ENCODE data around the gene APOA1.

The APOA1 gene

DNA sequence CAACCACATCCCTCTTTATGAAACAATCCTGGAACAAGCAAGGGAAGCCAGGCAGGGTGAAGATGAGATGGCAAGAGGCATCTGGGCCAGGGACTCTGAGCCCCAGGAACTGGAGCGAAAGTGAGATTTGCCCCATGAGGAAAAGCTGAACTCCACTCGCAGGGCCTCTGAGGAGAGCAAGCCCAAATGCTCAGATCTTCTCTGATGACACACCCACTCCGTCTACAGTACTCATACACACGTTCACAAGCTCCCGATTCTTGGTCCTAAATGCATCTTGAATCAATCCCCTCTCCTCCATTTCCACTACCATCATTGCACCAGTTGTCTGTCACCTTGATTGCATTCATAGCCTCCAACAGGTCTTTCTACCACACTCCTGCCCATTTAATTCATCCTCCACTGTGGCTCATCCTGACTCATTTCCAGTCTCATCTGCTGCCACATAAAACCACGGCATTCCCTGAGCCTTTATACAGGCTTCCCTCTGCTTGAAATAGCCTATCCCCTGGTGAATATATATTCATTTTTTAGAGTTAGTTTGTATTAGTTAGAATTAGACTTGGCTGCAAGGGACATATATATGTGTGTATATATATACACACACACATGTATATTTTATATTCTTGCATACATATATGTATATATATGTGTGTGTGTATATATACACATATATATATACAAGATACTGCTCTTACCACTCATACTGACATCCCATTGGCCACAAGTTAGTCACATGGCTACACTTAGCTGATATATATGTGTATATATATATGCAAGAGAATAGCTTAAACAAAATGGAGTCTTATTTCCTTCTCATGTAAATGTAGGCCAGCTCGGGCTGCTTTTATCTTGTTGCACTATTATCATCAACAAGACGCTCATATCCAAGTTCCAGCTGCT, 44.3 kb downstream of the APOA1 start:
- POLR2A ChIA-PET = interaction anchor here (2.0 kb wide), 1 partner anchor 43 kb away, joined by 8 read pairs; no protein-coding TSS in a partner anchor
- CTCF ChIA-PET = interaction anchor here (2.9 kb wide), 1 partner anchor 43 kb away, joined by 11 read pairs; no protein-coding TSS in a partner anchor
- TF ChIP-seq ZNF384 (IDR thresholded peaks at IDR 0.05) = no peak
- TF ChIP-seq FOXM1 (IDR thresholded peaks at IDR 0.05; ENCODE audit: borderline replicate concordance) = no peak
- TF ChIP-seq L3MBTL2 (conservative IDR thresholded peaks at IDR 0.05) = no peak
- TF ChIP-seq NFRKB (IDR thresholded peaks at IDR 0.05) = no peak
- TF ChIP-seq BHLHE40 (IDR thresholded peaks at IDR 0.05; ENCODE audit: borderline replicate concordance) = no peak
- no peak for TF ChIP-seq LEF1 (IDR thresholded peaks at IDR 0.05; ENCODE audit: borderline replicate concordance)
- no peak for TF ChIP-seq SP1 (IDR thresholded peaks at IDR 0.05)
- no peak for TF ChIP-seq FOXK2 (IDR thresholded peaks at IDR 0.05)
- TF ChIP-seq CTBP1 (IDR thresholded peaks at IDR 0.05; ENCODE audit: borderline replicate concordance) = no peak
- no peak for TF ChIP-seq ARNT (IDR thresholded peaks at IDR 0.05)
- no peak for TF ChIP-seq HDGF (IDR thresholded peaks at IDR 0.05; ENCODE audit: borderline replicate concordance)
- DNase-seq (ENCODE audit: extremely low spot score) = no peak

DNA sequence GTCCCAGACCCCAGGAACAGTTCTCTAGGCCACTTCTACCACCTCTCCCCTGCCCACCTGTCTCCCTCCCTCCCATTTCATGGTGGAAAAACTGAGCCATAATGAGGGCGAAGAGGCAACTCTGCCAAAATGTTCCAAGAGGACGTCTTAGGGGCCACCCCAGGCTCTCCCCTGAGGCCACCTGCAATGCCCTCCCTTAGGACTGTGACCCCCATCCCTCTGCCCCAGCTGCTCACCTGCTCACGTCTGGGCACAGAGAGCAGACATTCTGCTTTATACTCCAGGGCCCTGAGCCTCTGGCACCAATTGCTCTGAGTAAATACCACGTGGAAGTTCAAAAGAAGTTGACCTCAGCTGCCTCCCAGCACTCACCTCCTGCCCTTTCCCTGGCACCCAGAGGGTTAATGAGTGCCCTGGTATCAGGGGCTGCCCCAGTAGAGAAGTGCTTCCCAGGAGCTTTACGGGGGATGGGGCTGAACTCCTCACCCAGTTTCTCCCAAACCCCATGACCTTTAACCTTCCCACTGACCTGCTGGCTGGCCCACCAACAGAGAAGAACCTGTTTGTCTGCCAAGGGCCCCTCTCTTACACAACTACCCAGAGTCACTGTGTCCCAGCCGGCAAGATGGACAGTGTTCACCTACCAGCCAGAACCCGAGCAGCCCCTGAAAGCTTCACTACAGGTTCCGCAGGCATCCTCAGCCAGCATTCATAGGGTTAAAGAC, 45.1 kb downstream of the APOA1 start:
- POLR2A ChIA-PET = interaction anchor here (2.0 kb wide), 1 partner anchor 43 kb away, joined by 8 read pairs; no protein-coding TSS in a partner anchor
- CTCF ChIA-PET = interaction anchor here (1.4 to 3.3 kb wide), 3 partner anchors 44 to 60 kb away, joined by 3 to 56 read pairs (median 11); partner anchors contain the start of gene APOA1
- DNase-seq (ENCODE audit: extremely low spot score) = no peak
- TF ChIP-seq SUZ12 (IDR thresholded peaks at IDR 0.05) (no peak), ELF4 (IDR thresholded peaks at IDR 0.05) (no peak), FOXK2 (IDR thresholded peaks at IDR 0.05) (no peak), TARDBP (IDR thresholded peaks at IDR 0.05) (no peak), HDGF (IDR thresholded peaks at IDR 0.05; ENCODE audit: borderline replicate concordance) (no peak), LEF1 (IDR thresholded peaks at IDR 0.05; ENCODE audit: borderline replicate concordance) (no peak), CTBP1 (IDR thresholded peaks at IDR 0.05; ENCODE audit: borderline replicate concordance) (no peak), FOXM1 (IDR thresholded peaks at IDR 0.05; ENCODE audit: borderline replicate concordance) (no peak), ZNF384 (IDR thresholded peaks at IDR 0.05) (no peak), NFRKB (IDR thresholded peaks at IDR 0.05) (no peak), SP1 (IDR thresholded peaks at IDR 0.05) (no peak), L3MBTL2 (conservative IDR thresholded peaks at IDR 0.05) (no peak), ARNT (IDR thresholded peaks at IDR 0.05) (no peak)
- TF ChIP-seq, protein P1, sequence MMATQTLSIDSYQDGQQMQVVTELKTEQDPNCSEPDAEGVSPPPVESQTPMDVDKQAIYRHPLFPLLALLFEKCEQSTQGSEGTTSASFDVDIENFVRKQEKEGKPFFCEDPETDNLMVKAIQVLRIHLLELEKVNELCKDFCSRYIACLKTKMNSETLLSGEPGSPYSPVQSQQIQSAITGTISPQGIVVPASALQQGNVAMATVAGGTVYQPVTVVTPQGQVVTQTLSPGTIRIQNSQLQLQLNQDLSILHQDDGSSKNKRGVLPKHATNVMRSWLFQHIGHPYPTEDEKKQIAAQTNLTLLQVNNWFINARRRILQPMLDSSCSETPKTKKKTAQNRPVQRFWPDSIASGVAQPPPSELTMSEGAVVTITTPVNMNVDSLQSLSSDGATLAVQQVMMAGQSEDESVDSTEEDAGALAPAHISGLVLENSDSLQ (IDR thresholded peaks at IDR 0.05) = no peak

DNA sequence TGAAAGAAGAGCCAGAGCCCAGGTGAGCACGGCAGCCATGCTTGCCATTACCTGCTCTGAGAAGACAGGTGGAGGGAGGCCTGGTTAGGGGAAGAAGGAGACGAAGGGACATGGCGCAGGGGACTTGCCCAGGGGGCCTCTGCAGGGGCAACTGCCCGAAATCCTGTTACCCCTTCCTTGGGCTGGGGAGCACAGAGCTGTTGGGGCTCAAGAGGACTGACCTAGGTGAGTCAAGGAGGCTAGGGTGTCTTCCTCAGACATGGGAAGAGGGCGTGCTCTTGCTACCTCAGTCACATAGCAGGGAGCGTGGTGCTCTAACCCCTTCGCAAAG, 45.6 kb downstream of the APOA1 start, which contains the start of gene APOA5:
Gene APOA5 (minus strand): TSS at position 67 of the 331 bp plus-strand sequence. CDS start 19 bp downstream, at position 48.
- POLR2A ChIA-PET = interaction anchor here (2.4 kb wide), 1 partner anchor 44 kb away, joined by 28 read pairs; no protein-coding TSS in a partner anchor
- CTCF ChIA-PET = interaction anchor here (0.6 to 3.3 kb wide), 12 partner anchors 8 to 316 kb away, joined by 3 to 56 read pairs (median 3); partner anchors contain the start of genes APOA1 and SIK3
- TF ChIP-seq SUZ12 (IDR thresholded peaks at IDR 0.05) (no peak), SP1 (IDR thresholded peaks at IDR 0.05) (no peak), L3MBTL2 (conservative IDR thresholded peaks at IDR 0.05) (no peak), CTBP1 (IDR thresholded peaks at IDR 0.05; ENCODE audit: borderline replicate concordance) (no peak), FOXM1 (IDR thresholded peaks at IDR 0.05; ENCODE audit: borderline replicate concordance) (no peak), ELF4 (IDR thresholded peaks at IDR 0.05) (no peak), HDGF (IDR thresholded peaks at IDR 0.05; ENCODE audit: borderline replicate concordance) (no peak), BHLHE40 (IDR thresholded peaks at IDR 0.05; ENCODE audit: borderline replicate concordance) (no peak), NFRKB (IDR thresholded peaks at IDR 0.05) (no peak), TARDBP (IDR thresholded peaks at IDR 0.05) (no peak), FOXA1 (IDR thresholded peaks at IDR 0.05) (no peak), LEF1 (IDR thresholded peaks at IDR 0.05; ENCODE audit: borderline replicate concordance) (no peak), ARNT (IDR thresholded peaks at IDR 0.05) (no peak), ZNF384 (IDR thresholded peaks at IDR 0.05) (no peak), FOXK2 (IDR thresholded peaks at IDR 0.05) (no peak)
- TF ChIP-seq, protein P1 (IDR thresholded peaks at IDR 0.05) = no peak
- no peak for DNase-seq (ENCODE audit: extremely low spot score)

DNA sequence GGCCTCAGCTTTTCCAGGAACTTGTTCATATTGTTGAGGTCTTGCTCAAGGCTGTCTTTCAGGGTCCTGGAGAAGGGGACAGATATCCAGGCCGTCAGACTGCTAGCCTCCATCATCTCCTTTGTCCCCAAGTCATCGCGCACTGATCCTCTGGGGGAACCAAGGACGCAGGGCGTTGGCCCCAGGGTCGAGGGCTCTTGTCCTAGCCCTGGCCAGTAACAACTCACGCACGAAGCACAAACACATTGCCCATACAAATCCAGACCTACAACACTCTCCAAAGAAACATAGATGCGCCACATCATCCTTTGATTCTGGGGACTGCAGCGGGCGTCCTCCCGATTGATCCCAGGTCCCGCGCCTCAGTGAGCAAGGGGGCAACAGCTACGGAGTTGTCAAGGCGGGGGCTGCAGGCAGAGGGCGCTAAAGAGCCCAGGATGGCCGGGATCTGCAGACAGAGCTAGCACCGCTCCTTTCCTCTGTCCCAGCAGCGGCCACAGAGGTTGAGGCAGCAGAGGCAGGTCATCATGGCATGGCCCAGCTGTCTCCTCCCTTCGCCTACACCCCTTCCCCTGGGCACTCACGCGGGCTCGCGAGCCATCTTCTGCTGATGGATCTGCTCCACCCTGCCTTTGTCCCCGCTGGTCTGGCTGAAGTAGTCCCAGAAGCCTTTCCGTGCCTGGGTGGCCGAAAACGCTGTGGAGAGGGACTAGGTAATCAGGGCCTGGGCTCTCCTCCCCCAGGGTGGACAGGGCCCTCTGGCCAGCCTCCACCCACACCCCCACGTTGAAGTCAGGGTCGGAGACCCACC, 46.2 kb downstream of the APOA1 start:
- POLR2A ChIA-PET = interaction anchor here (2.4 kb wide), 1 partner anchor 45 kb away, joined by 28 read pairs; no protein-coding TSS in a partner anchor
- DNase-seq (ENCODE audit: extremely low spot score) = peak; percentile 92
- no peak for TF ChIP-seq FOXK2 (IDR thresholded peaks at IDR 0.05)
- TF ChIP-seq FOXA1 (IDR thresholded peaks at IDR 0.05) = no peak
- TF ChIP-seq, protein P1 (IDR thresholded peaks at IDR 0.05) = no peak
- TF ChIP-seq FOXM1 (IDR thresholded peaks at IDR 0.05; ENCODE audit: borderline replicate concordance) = no peak
- TF ChIP-seq CTBP1 (IDR thresholded peaks at IDR 0.05; ENCODE audit: borderline replicate concordance) = no peak
- TF ChIP-seq LEF1 (IDR thresholded peaks at IDR 0.05; ENCODE audit: borderline replicate concordance) = no peak
- no peak for TF ChIP-seq ELF4 (IDR thresholded peaks at IDR 0.05)
- no peak for TF ChIP-seq ZNF384 (IDR thresholded peaks at IDR 0.05)
- TF ChIP-seq TARDBP (IDR thresholded peaks at IDR 0.05) = no peak
- CTCF ChIA-PET = interaction anchor here (0.6 to 3.3 kb wide), 14 partner anchors 8 to 348 kb away, joined by 3 to 56 read pairs (median 3); partner anchors contain the start of genes APOA1 and SIK3

Measured in HEK293T (cell line).